Psoas muscle (tissue), 8 donors: ENCODE results near the gene TULP4. TPM values are rescaled to one million over a fixed set of nuclear protein-coding genes. Genes with fewer than 3 reads are reported as not detected.

Source experiments
- ATAC-seq, 4 donors: fragments of 200-7000 bp; cut with Tn5 transposase; one replicate each; pipeline ENCODE4 v1.9.1; 2020; ENCODE audit warnings: moderate library complexity in 3 of 4, mild to moderate bottlenecking in 2 of 4
- DNase-seq, 2 donors: peaks; one replicate each; pipeline ENCODE4 v3.0.0-alpha.2; 2020
- H3K27ac ChIP-seq: fragments of 200-600 bp; one replicate; pipeline ENCODE4 v1.8.0; 2022
- H3K27me3 ChIP-seq, 3 donors: fragments of 200-600 bp in 1 of 3; one replicate each; pipeline versions ENCODE4 v1.6.1 to v1.8.0; 2013 to 2022; ENCODE audit warnings: low read length in 2 of 3, mild to moderate bottlenecking in 2 of 3, moderate library complexity in 1 of 3; ENCODE audit not compliant: insufficient read depth in 3 of 3
- H3K36me3 ChIP-seq, 2 donors: fragments of 200-600 bp in 1 of 2; one replicate each; pipeline versions ENCODE4 v1.6.1 to v1.8.0; 2013 to 2022; ENCODE audit warnings: low read depth in 1 of 2, mild to moderate bottlenecking in 1 of 2, moderate library complexity in 1 of 2; ENCODE audit not compliant: insufficient read depth in 1 of 2
- H3K4me1 ChIP-seq: fragments of 200-600 bp; one replicate; pipeline ENCODE4 v1.8.0; 2022
- H3K4me3 ChIP-seq: fragments of 200-600 bp; one replicate; pipeline ENCODE4 v1.8.0; 2022; ENCODE audit warnings: mild to moderate bottlenecking
- H3K9me3 ChIP-seq: fragments of 200-600 bp; one replicate; pipeline ENCODE4 v1.8.0; 2022
- WGBS, 3 donors: extraction: QIAGEN DNeasy Blood & Tissue Kit; methylation state at CpG; one replicate each; pipeline versions ENCODE4 v1.1.6 to v1.1.7; 2013; 5-methylcytosine and 5-hydroxymethylcytosine counted together
- intact Hi-C, 2 donors: fragments of 100-400 bp; cut with DNase I; formaldehyde crosslinking; loops; one replicate each; pipeline versions ENCODE4 v1.11.0 to v1.14.2; 2022
- polyA plus RNA-seq, 3 donors: library from polyadenylated mRNA; stranded (reverse); fragments of 200-250 nt; gene quantifications; one replicate each; pipeline ENCODE4 v1.2.3, GENCODE V29; 2013
- total RNA-seq, 4 donors: library from RNA; stranded (reverse); fragmentation: NEBNext Ultra II Directional in 2 of 4; extraction: Animal tissue kit (Norgen Biotek cat#: 25700) in 2 of 4; gene quantifications; one replicate each; pipeline versions ENCODE4 v1.2.1 to v1.2.4, GENCODE V29; 2021 to 2023
- TF ChIP-seq, protein P1 (sequence below): fragments of 200-600 bp; IDR thresholded peaks from one replicate; pipeline ENCODE4 v1.8.0; 2022; ENCODE audit warnings: antibody characterized with exemption
- donor health status: healthy with polysubstance abuse.
- donor health status: DM: no; HTN: no; CAD: no; lungs with moderate emphysema.
- donor health status: Bipolar disorder and iron deficiency.
- donor health status: healthy.
- donor health status: DM: yes; HTN: yes; CAD: no.
- donor health status: DM: no; HTN: no; CAD: no.
- donor health status: DM: no; HTN: no; CAD: no.
- donor health status: DM: yes; HTN: yes; CAD: no.

TULP4 gene
- total and polyA plus RNA-seq, 7 donors = 2.2 to 103 (median 63.2) TPM

DNA sequence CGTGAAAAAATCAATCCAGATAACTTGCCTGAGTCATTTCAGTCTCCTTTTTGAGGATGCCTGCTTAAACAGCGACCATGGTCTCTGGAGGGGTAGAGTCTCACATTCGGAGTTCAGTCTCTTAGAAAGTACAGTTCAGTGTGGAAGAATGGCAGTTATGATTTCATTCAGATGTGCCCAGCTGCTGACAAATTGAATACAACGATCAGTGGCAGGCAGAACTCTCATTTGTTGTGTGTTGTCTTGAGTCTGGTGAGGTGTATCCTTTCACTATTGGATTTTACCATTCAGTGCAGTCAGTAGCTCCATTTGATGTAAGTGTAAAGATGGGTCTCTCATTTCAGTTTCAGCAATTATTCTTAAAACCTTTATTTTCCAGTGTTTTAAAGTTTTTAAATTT lies 639 bp upstream of the TULP4 start:
- intact Hi-C loops = no loop called here
- no peak overlapping the region for H3K4me3 ChIP-seq
- H3K9me3 ChIP-seq = peaks cover 3% of the 10 kb centered on the region
- H3K27ac ChIP-seq = no peak overlapping the region
- TF ChIP-seq, protein P1, sequence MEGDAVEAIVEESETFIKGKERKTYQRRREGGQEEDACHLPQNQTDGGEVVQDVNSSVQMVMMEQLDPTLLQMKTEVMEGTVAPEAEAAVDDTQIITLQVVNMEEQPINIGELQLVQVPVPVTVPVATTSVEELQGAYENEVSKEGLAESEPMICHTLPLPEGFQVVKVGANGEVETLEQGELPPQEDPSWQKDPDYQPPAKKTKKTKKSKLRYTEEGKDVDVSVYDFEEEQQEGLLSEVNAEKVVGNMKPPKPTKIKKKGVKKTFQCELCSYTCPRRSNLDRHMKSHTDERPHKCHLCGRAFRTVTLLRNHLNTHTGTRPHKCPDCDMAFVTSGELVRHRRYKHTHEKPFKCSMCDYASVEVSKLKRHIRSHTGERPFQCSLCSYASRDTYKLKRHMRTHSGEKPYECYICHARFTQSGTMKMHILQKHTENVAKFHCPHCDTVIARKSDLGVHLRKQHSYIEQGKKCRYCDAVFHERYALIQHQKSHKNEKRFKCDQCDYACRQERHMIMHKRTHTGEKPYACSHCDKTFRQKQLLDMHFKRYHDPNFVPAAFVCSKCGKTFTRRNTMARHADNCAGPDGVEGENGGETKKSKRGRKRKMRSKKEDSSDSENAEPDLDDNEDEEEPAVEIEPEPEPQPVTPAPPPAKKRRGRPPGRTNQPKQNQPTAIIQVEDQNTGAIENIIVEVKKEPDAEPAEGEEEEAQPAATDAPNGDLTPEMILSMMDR = no peak
- no peaks in the 10 kb centered on the region for H3K4me1 ChIP-seq
- no peak for DNase-seq
- ATAC-seq = no peak
- no peaks in the 10 kb centered on the region for H3K27me3 ChIP-seq
- H3K36me3 ChIP-seq = peaks cover 4 to 29% of the 10 kb centered on the region in 2 donors
- WGBS, 3 donors = 42 to 50% (median 49%) methylated on average over 4 of the region's 4 CpGs

DNA sequence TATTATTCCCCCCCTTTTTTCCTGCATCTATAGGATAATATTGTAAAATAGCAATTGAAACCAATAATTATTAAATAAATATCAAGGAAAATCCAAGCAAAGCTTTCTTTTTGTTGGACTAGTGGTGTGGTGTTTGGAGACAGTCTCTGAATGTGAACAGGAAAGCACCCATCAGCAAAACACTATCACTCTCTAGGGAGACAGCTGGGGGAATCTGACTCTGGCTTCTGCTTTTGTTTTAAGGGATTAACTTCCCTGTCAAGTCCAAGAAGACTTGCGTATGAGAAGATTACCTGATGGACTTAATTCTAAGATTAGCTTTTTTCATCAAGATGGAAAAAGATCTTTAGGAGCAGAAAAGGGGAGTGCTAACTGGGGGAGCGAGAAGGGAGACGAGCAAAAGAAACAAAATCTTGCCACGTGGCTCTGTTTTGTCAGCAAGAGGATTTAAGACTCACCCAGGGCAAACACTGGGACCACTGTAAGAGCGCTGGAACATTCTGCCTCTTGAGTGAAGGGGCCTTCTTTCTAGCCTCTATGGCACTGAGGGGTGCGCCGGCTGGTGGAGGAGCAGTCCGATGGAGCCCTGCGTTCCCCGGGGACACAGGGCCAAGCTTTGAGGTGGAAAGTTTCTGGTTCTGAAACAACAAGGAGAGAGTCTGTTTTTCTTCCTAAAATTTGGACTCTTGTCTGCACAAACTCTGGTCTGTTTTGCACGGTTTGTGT lies 570 bp downstream of the TULP4 start:
- 77 to 82% (median 78%) methylated on average over 11 of the region's 11 CpGs for WGBS, 3 donors
- Histone ChIP-seq H3K4me3 (no peak overlapping the region), H3K27ac (no peak overlapping the region), H3K36me3 (peaks cover 4 to 29% of the 10 kb centered on the region in 2 donors), H3K9me3 (peaks cover 8% of the 10 kb centered on the region), H3K4me1 (no peaks in the 10 kb centered on the region), H3K27me3 (no peaks in the 10 kb centered on the region)
- ATAC-seq = no peak
- DNase-seq = no peak
- TF ChIP-seq, protein P1 = no peak
- intact Hi-C loops = no loop called here

DNA sequence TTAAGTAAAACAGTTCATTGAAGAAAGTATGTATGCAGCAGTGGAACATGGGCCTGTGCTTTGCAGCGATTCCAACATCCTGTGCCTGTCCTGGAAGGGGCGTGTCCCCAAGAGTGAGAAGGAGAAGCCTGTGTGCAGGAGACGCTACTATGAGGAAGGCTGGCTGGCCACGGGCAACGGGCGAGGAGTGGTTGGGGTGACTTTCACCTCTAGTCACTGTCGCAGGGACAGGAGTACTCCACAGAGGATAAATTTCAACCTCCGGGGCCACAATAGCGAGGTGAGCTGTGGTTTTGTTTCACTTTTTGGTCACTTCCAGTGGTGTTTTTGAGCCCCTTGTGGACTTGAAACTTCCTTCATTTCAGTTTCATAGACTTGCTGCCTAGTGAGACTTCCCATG lies 1.7 kb downstream of the TULP4 start:
- peaks cover 8% of the 10 kb centered on the region for H3K9me3 ChIP-seq
- intact Hi-C loops = no loop called here
- no peaks in the 10 kb centered on the region for H3K27me3 ChIP-seq
- TF ChIP-seq, protein P1 = no peak
- no peak overlapping the region for H3K4me3 ChIP-seq
- H3K36me3 ChIP-seq = peaks cover 4 to 29% of the 10 kb centered on the region in 2 donors
- no peaks in the 10 kb centered on the region for H3K4me1 ChIP-seq
- H3K27ac ChIP-seq = no peak overlapping the region
- DNase-seq (no peak), ATAC-seq (no peak)
- 69 to 81% (median 74%) methylated on average over 9 of the region's 9 CpGs for whole genome bisulfite sequencing, 3 donors

DNA sequence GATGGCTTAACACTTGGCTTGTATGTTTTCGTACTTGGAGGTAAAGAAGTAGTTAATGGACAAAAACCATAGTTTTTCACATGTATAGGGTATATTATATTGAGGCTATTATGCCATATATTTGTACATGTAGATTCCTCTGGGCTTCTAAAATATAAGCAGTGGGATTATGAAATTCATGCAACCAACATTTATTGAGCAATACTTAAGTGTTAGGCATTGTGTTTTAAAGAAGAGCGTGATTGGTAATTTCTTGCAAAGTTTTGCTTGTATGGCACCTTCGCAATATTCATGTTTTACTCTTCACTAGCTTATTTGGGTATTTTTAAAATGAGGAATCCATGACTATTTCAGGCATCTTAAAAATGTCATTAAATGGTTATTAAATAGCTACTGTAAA lies 2.5 kb downstream of the TULP4 start:
- intact Hi-C loops = no loop called here
- no peaks in the 10 kb centered on the region for H3K4me1 ChIP-seq
- no peak overlapping the region for H3K4me3 ChIP-seq
- TF ChIP-seq, protein P1 = no peak
- 96 to 97% (median 97%) methylated on average over 3 of the region's 3 CpGs for WGBS, 3 donors
- ATAC-seq (no peak), DNase-seq (no peak)
- no peaks in the 10 kb centered on the region for H3K27me3 ChIP-seq
- H3K9me3 ChIP-seq = peaks cover 8% of the 10 kb centered on the region
- H3K36me3 ChIP-seq = peaks cover 4 to 29% of the 10 kb centered on the region in 2 donors
- no peak overlapping the region for H3K27ac ChIP-seq

DNA sequence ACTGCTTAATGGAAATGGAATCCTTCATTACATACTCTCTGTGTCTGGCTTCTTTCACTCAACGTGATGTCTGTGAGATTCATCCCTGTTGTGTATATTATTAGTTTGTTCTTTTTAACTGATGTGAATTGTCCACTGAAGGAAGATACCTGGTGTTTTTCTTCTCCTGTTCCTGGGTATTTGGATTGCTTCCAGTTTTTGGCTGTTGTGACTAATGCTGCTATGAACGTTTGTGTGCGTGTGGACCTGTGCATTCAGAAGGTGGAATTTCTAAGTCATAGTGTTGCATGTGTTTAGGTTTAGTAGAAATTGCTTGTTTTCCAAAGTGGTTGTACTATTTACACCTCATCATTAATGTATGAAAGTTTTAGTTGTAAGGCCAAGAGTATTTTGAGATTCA lies 3.8 kb downstream of the TULP4 start:
- peaks cover 8% of the 10 kb centered on the region for H3K9me3 ChIP-seq
- intact Hi-C loops = no loop called here
- TF ChIP-seq, protein P1 = no peak

More for the DNA sequence above, 3.8 kb downstream of the TULP4 start:
- no peak for ATAC-seq
- 65 to 80% (median 80%) methylated on average over 3 of the region's 3 CpGs for WGBS, 3 donors
- Histone ChIP-seq H3K27me3 (no peaks in the 10 kb centered on the region), H3K4me3 (no peak overlapping the region), H3K36me3 (peaks cover 4 to 25% of the 10 kb centered on the region in 2 donors), H3K4me1 (no peaks in the 10 kb centered on the region), H3K27ac (no peak overlapping the region)
- no peak for DNase-seq
